Neural cell (in vitro differentiated cells): ENCODE data around the gene MALRD1. TPM values are rescaled to one million over a fixed set of nuclear protein-coding genes. Genes with fewer than 3 reads are reported as not detected.

ENCODE experiments used
- H2AFZ ChIP-seq: fragments of 200-600, 300-800 bp; sonication (generic), shearing (Covaris generic); 2 replicates; pipeline ENCODE4 v1.6.0; 2014; ENCODE audit warnings: low read depth, mild to moderate bottlenecking, antibody characterized with exemption, low read length, moderate library complexity
- H3F3A ChIP-seq: fragments of 200-600 bp; shearing (Covaris generic); 2 replicates; pipeline ENCODE4 v1.6.1; 2016; ENCODE audit warnings: mild to moderate bottlenecking, moderate library complexity, mixed read lengths, antibody characterized with exemption, low read length; ENCODE audit not compliant: insufficient read depth, poor library complexity, severe bottlenecking
- H3K27ac ChIP-seq: fragments of 200-600, 300-800 bp; sonication (generic), shearing (Covaris generic); 2 replicates; pipeline ENCODE4 v1.5.1; 2014; ENCODE audit warnings: mild to moderate bottlenecking, low read length, moderate library complexity
- H3K27me3 ChIP-seq: fragments of 300-800, 200-600 bp; sonication (generic), shearing (Covaris generic); 2 replicates; pipeline ENCODE4 v1.6.0; 2014; ENCODE audit warnings: mild to moderate bottlenecking, low read depth, low read length, moderate library complexity; ENCODE audit not compliant: insufficient read depth
- H3K36me3 ChIP-seq: fragments of 300-800, 200-600 bp; sonication (generic), shearing (Covaris generic); 2 replicates; pipeline ENCODE4 v1.5.1; 2014; ENCODE audit warnings: mild to moderate bottlenecking, antibody characterized with exemption, low read length, moderate library complexity; ENCODE audit not compliant: insufficient read depth
- H3K4me2 ChIP-seq: fragments of 300-800, 200-600 bp; sonication (generic), shearing (Covaris generic); 2 replicates; pipeline ENCODE4 v1.6.0; 2014; ENCODE audit warnings: mild to moderate bottlenecking, low read length
- H3K4me3 ChIP-seq: fragments of 300-800, 200-600 bp; sonication (generic), shearing (Covaris generic); 2 replicates; pipeline ENCODE4 v1.5.1; 2014; ENCODE audit warnings: mild to moderate bottlenecking, low read length, moderate library complexity
- H3K79me2 ChIP-seq: fragments of 200-600 bp; shearing (Covaris generic); replicated peaks from 2 replicates; pipeline ENCODE4 v1.6.0; 2014; ENCODE audit warnings: mild to moderate bottlenecking, low read length, moderate library complexity; ENCODE audit not compliant: insufficient read depth
- H3K9ac ChIP-seq: fragments of 300-800, 200-600 bp; sonication (generic), shearing (Covaris generic); 2 replicates; pipeline ENCODE4 v1.6.1; 2016; ENCODE audit warnings: mild to moderate bottlenecking, low read length, mixed read lengths
- H3K9me2 ChIP-seq: fragments of 200-600 bp; shearing (Covaris generic); 2 replicates; pipeline ENCODE4 v1.6.1; 2016; ENCODE audit warnings: mild to moderate bottlenecking, low read length, mixed read lengths; ENCODE audit not compliant: insufficient read depth
- H3K9me3 ChIP-seq: fragments of 200-600, 300-800 bp; sonication (generic), shearing (Covaris generic); 2 replicates; pipeline ENCODE4 v1.6.1; 2016; ENCODE audit warnings: mild to moderate bottlenecking, mixed run types, low read length, moderate library complexity, mixed read lengths
- H4K20me1 ChIP-seq: fragments of 200-600 bp; shearing (Covaris generic); 2 replicates; pipeline ENCODE4 v1.6.1; 2016; ENCODE audit warnings: mild to moderate bottlenecking, mixed run types; ENCODE audit not compliant: insufficient read depth
- CTCF ChIP-seq: fragments of 450-650 bp; IDR thresholded peaks from 2 replicates; pipeline ENCODE4 v1.5.1; 2014; ENCODE audit warnings: antibody characterized with exemption, mild to moderate bottlenecking, moderate library complexity; ENCODE audit not compliant: poor library complexity, severe bottlenecking
- EP300 ChIP-seq: fragments of 450-650 bp; conservative IDR thresholded peaks from 2 replicates; pipeline ENCODE4 v1.6.1; 2014; ENCODE audit warnings: antibody characterized with exemption, mild to moderate bottlenecking, moderate library complexity; ENCODE audit not compliant: poor library complexity, severe bottlenecking
- EZH2 ChIP-seq: fragments of 200-600, 300-800 bp; shearing (Covaris generic), sonication (generic); IDR thresholded peaks from 2 replicates; pipeline ENCODE4 v1.6.1; 2014; ENCODE audit warnings: antibody characterized with exemption, low read length, borderline replicate concordance, mild to moderate bottlenecking; ENCODE audit not compliant: insufficient read depth, poor library complexity, severe bottlenecking
- MXI1 ChIP-seq: fragments of 450-650 bp; conservative IDR thresholded peaks from 2 replicates; pipeline ENCODE4 v1.6.1; 2014; ENCODE audit warnings: antibody characterized with exemption, mild to moderate bottlenecking; ENCODE audit not compliant: poor library complexity, severe bottlenecking
- POLR2AphosphoS5 ChIP-seq: IDR thresholded peaks from 2 replicates; pipeline ENCODE4 v1.6.1; 2012
- RAD21 ChIP-seq: fragments of 450-650 bp; conservative IDR thresholded peaks from 2 replicates; pipeline ENCODE4 v1.6.1; 2014; ENCODE audit warnings: antibody characterized with exemption, mild to moderate bottlenecking, moderate library complexity
- REST ChIP-seq: IDR thresholded peaks from 2 replicates; pipeline ENCODE4 v1.6.1; 2012; ENCODE audit warnings: borderline replicate concordance
- SMC3 ChIP-seq: fragments of 450-650 bp; conservative IDR thresholded peaks from 2 replicates; pipeline ENCODE4 v1.6.1; 2014; ENCODE audit warnings: antibody characterized with exemption, mild to moderate bottlenecking, moderate library complexity; ENCODE audit not compliant: poor library complexity
- TAF1 ChIP-seq: IDR thresholded peaks from 2 replicates; pipeline ENCODE4 v1.6.1; 2012; ENCODE audit warnings: low read depth
- polyA plus RNA-seq: library from polyadenylated mRNA; depleted of rRNA; stranded (reverse); fragments of >200 nt; gene quantifications from 2 replicates; pipeline ENCODE4 v1.2.3, GENCODE V29; 2014

MALRD1 gene
- polyA plus RNA-seq, 1 donor from 2014 or later, result 0.21 TPM

GRCh38 chr10:19184891-19185290, 136.3 kb downstream of the MALRD1 start:
- Histone ChIP-seq H3F3A (no peaks in the 10 kb centered on the region), H3K4me3 (no peak overlapping the region), H3K4me2 (no peak overlapping the region), H3K27ac (no peak overlapping the region), H3K9me2 (no peaks in the 10 kb centered on the region), H3K9me3 (no peaks in the 10 kb centered on the region), H4K20me1 (no peaks in the 10 kb centered on the region), H3K27me3 (no peaks in the 10 kb centered on the region), H3K9ac (no peak overlapping the region), H2AFZ (no peak overlapping the region), H3K79me2 (no peaks in the 10 kb centered on the region), H3K36me3 (no peaks in the 10 kb centered on the region)
- TF ChIP-seq RAD21 (no peak), POLR2AphosphoS5 (no peak), TAF1 (no peak), MXI1 (no peak), EP300 (no peak), SMC3 (no peak), EZH2 (no peak), CTCF (no peak), REST (no peak)

- Histone ChIP-seq H3K36me3 (no peaks in the 10 kb centered on the region), H2AFZ (no peak overlapping the region)
- TF ChIP-seq MXI1 (no peak), TAF1 (no peak)
Measured at GRCh38 chr10:19194866-19195265, 146.3 kb downstream of the MALRD1 start.

GRCh38 chr10:19195698-19196097, 147.1 kb downstream of the MALRD1 start:
- Histone ChIP-seq H4K20me1 (no peaks in the 10 kb centered on the region), H3K27me3 (no peaks in the 10 kb centered on the region), H3K79me2 (no peaks in the 10 kb centered on the region), H3K4me2 (no peak overlapping the region), H3F3A (no peaks in the 10 kb centered on the region), H3K9me2 (no peaks in the 10 kb centered on the region), H3K4me3 (no peak overlapping the region), H3K9me3 (no peaks in the 10 kb centered on the region), H2AFZ (no peak overlapping the region), H3K36me3 (no peaks in the 10 kb centered on the region), H3K27ac (no peak overlapping the region), H3K9ac (no peak overlapping the region)
- no peak for TF ChIP-seq SMC3
- TF ChIP-seq MXI1, result no peak
- TF ChIP-seq REST, result no peak
- no peak for TF ChIP-seq CTCF
- no peak for TF ChIP-seq EZH2
- TF ChIP-seq EP300, result no peak
- TF ChIP-seq POLR2AphosphoS5, result no peak
- no peak for TF ChIP-seq TAF1

More at GRCh38 chr10:19194866-19195265, 146.3 kb downstream of the MALRD1 start:
- no peak overlapping the region for H3K9ac ChIP-seq
- H3K79me2 ChIP-seq, result no peaks in the 10 kb centered on the region
- no peak overlapping the region for H3K4me3 ChIP-seq
- H3F3A ChIP-seq, result no peaks in the 10 kb centered on the region
- no peaks in the 10 kb centered on the region for H3K9me2 ChIP-seq
- H3K27me3 ChIP-seq, result no peaks in the 10 kb centered on the region
- no peaks in the 10 kb centered on the region for H4K20me1 ChIP-seq
- no peak overlapping the region for H3K4me2 ChIP-seq
- H3K9me3 ChIP-seq, result no peaks in the 10 kb centered on the region
- H3K27ac ChIP-seq, result no peak overlapping the region
